Suprapubic skin (tissue), 4 donors: ENCODE measurements around the gene MGARP.

Experiments used
- CTCF ChIP-seq, 2 donors: fragments of 200-600 bp in 1 of 2; fragments of 450-650 bp in 1 of 2; sonication (generic) in 1 of 2; IDR thresholded peaks; one replicate each; pipeline ENCODE4 v1.5.1; 2016 to 2019; ENCODE audit warnings: antibody characterized with exemption in 2 of 2, mild to moderate bottlenecking in 1 of 2, moderate library complexity in 1 of 2
- EP300 ChIP-seq: sonication (generic); formaldehyde crosslinking; IDR thresholded peaks from one replicate; pipeline ENCODE4 v1.6.1; 2017; ENCODE audit warnings: antibody characterized with exemption
- POLR2A ChIP-seq, 2 donors: fragments of 450-650 bp; IDR thresholded peaks; one replicate each; pipeline ENCODE4 v1.6.1; 2017; ENCODE audit warnings: antibody characterized with exemption in 2 of 2, mild to moderate bottlenecking in 2 of 2, moderate library complexity in 2 of 2
- POLR2AphosphoS5 ChIP-seq, 3 donors: sonication (generic); formaldehyde crosslinking; IDR thresholded peaks; one replicate each; pipeline ENCODE4 v1.6.1; 2017; ENCODE audit warnings: antibody characterized with exemption in 3 of 3

- no peak for TF ChIP-seq EP300
- no peak for TF ChIP-seq CTCF (IDR thresholded peaks at IDR 0.05)
- TF ChIP-seq POLR2A (IDR thresholded peaks at IDR 0.05) = no peak
- no peak for TF ChIP-seq POLR2AphosphoS5 (IDR thresholded peaks at IDR 0.05)
Measured at GRCh38 chr4:139219450-139220055, 60.5 kb downstream of the MGARP start.
